WTC11 (cell line): ENCODE results near the gene CYP27B1. TPM values are rescaled to one million over a fixed set of nuclear protein-coding genes. Genes with fewer than 3 reads are reported as not detected.
A peak's percentile ranks its signal among the peaks of the same experiment; 100 is the strongest.

ENCODE experiments used
- ATAC-seq: fragments of 200-7000 bp; cut with Tn5 transposase; 2 replicates; pipeline ENCODE4 v1.10.0; 2021; ENCODE audit warnings: mild to moderate bottlenecking, moderate library complexity
- CTCF ChIA-PET: fragments of 300-600 bp; sonication (Branson Sonifier 250); formaldehyde crosslinking; loops from one replicate; lab custom pipeline; 2021; ENCODE audit warnings: antibody characterized with exemption; lab: Charles Lee
- POLR2A ChIA-PET: fragments of 350-600 bp; sonication (Branson Sonifier 250); formaldehyde crosslinking; loops from one replicate; lab custom pipeline; 2021; ENCODE audit warnings: antibody characterized with exemption; lab: Charles Lee
- DNase-seq: peaks from one replicate; pipeline ENCODE4 v3.0.0; 2021; ENCODE audit warnings: low spot score
- H3K27ac Mint-ChIP-seq: 2 replicates; pipeline ENCODE4 v1.8.0; 2021; ENCODE audit warnings: mixed read lengths
- H3K27me3 Mint-ChIP-seq: 2 replicates; pipeline ENCODE4 v1.8.0; 2021; ENCODE audit warnings: low read depth, mild to moderate bottlenecking, moderate library complexity, mixed read lengths
- H3K36me3 Mint-ChIP-seq: 2 replicates; pipeline ENCODE4 v1.8.0; 2021; ENCODE audit warnings: mixed read lengths
- H3K4me1 Mint-ChIP-seq: 2 replicates; pipeline ENCODE4 v1.8.0; 2022; ENCODE audit warnings: mixed read lengths
- H3K4me3 Mint-ChIP-seq: 2 replicates; pipeline ENCODE4 v1.8.0; 2021; ENCODE audit warnings: mild to moderate bottlenecking, moderate library complexity, mixed read lengths
- H3K9me3 Mint-ChIP-seq: 2 replicates; pipeline ENCODE4 v1.8.0; 2021; ENCODE audit warnings: mixed read lengths
- CREM ChIP-seq: sonication (generic); formaldehyde crosslinking; IDR thresholded peaks from 2 replicates; pipeline ENCODE4 v1.8.1; 2022; ENCODE audit warnings: mild to moderate bottlenecking, missing genetic modification reagents, moderate library complexity
- ERG ChIP-seq: fragments of 250-450 bp; sonication (Bioruptor Pico); IDR thresholded peaks from 2 replicates; pipeline ENCODE4 v1.8.0; 2021; ENCODE audit warnings: mild to moderate bottlenecking
- ETV6 ChIP-seq: sonication (generic); formaldehyde crosslinking; IDR thresholded peaks from 2 replicates; pipeline ENCODE4 v1.8.1; 2022; ENCODE audit warnings: mild to moderate bottlenecking, missing genetic modification reagents
- FOXK1 ChIP-seq: sonication (generic); formaldehyde crosslinking; IDR thresholded peaks from 2 replicates; pipeline ENCODE4 v1.8.0; 2022; ENCODE audit warnings: mild to moderate bottlenecking, moderate library complexity, missing genetic modification reagents
- FOXP1 ChIP-seq: sonication (generic); formaldehyde crosslinking; IDR thresholded peaks from 2 replicates; pipeline ENCODE4 v1.8.0; 2022; ENCODE audit warnings: missing genetic modification reagents, mild to moderate bottlenecking, moderate library complexity, borderline replicate concordance
- NFE2L1 ChIP-seq: sonication (generic); formaldehyde crosslinking; IDR thresholded peaks from 2 replicates; pipeline ENCODE4 v1.8.1; 2023; ENCODE audit warnings: missing genetic modification reagents
- NR3C1 ChIP-seq: sonication (generic); formaldehyde crosslinking; conservative IDR thresholded peaks from 2 replicates; pipeline ENCODE4 v1.8.1; 2023; ENCODE audit warnings: low read depth, mild to moderate bottlenecking, missing genetic modification reagents
- PRDM15 ChIP-seq: sonication (generic); formaldehyde crosslinking; IDR thresholded peaks from 2 replicates; pipeline ENCODE4 v1.8.0; 2022; ENCODE audit warnings: missing genetic modification reagents
- PRRX2 ChIP-seq: fragments of 250-450 bp; sonication (Bioruptor Pico); IDR thresholded peaks from 2 replicates; pipeline ENCODE4 v1.8.0; 2021; ENCODE audit warnings: mild to moderate bottlenecking
- RORB ChIP-seq: fragments of 250-450 bp; sonication (Bioruptor Pico); IDR thresholded peaks from 2 replicates; pipeline ENCODE4 v1.9.0; 2021; ENCODE audit warnings: mild to moderate bottlenecking
- SMAD3 ChIP-seq: sonication (generic); formaldehyde crosslinking; IDR thresholded peaks from 2 replicates; pipeline ENCODE4 v1.8.0; 2022; ENCODE audit warnings: missing genetic modification reagents, mild to moderate bottlenecking, borderline replicate concordance
- SP1 ChIP-seq: sonication (generic); formaldehyde crosslinking; conservative IDR thresholded peaks from 2 replicates; pipeline ENCODE4 v1.8.1; 2022; ENCODE audit warnings: missing genetic modification reagents
- TCF7 ChIP-seq: sonication (generic); formaldehyde crosslinking; IDR thresholded peaks from 2 replicates; pipeline ENCODE4 v1.8.0; 2022; ENCODE audit warnings: mild to moderate bottlenecking, low read depth, missing genetic modification reagents, moderate library complexity
- TEAD4 ChIP-seq: sonication (generic); formaldehyde crosslinking; IDR thresholded peaks from 2 replicates; pipeline ENCODE4 v1.8.0; 2022; ENCODE audit warnings: mild to moderate bottlenecking, missing genetic modification reagents
- ZBTB21 ChIP-seq: sonication (generic); formaldehyde crosslinking; IDR thresholded peaks from 2 replicates; pipeline ENCODE4 v1.8.1; 2023; ENCODE audit warnings: mild to moderate bottlenecking, missing genetic modification reagents, borderline replicate concordance
- ZNF138 ChIP-seq: sonication (generic); formaldehyde crosslinking; conservative IDR thresholded peaks from 2 replicates; pipeline ENCODE4 v1.8.1; 2022; ENCODE audit warnings: mild to moderate bottlenecking, moderate library complexity, missing genetic modification reagents
- ZNF232 ChIP-seq: sonication (generic); formaldehyde crosslinking; IDR thresholded peaks from 2 replicates; pipeline ENCODE4 v1.8.0; 2022; ENCODE audit warnings: mild to moderate bottlenecking, missing genetic modification reagents
- ZNF396 ChIP-seq: fragments of 250-450 bp; sonication (Bioruptor Pico); IDR thresholded peaks from 2 replicates; pipeline ENCODE4 v1.8.0; 2021; ENCODE audit warnings: mild to moderate bottlenecking, moderate library complexity, borderline replicate concordance
- ZNF425 ChIP-seq: fragments of 250-450 bp; sonication (Bioruptor Pico); conservative IDR thresholded peaks from 2 replicates; pipeline ENCODE4 v1.9.0; 2021; ENCODE audit warnings: mild to moderate bottlenecking
- total RNA-seq: library from RNA; stranded (reverse); gene quantifications from 3 replicates; pipeline ENCODE4 v1.2.3, GENCODE V29; 2021
- TF ChIP-seq, protein P1 (sequence below): sonication (generic); formaldehyde crosslinking; IDR thresholded peaks from 2 replicates; pipeline ENCODE4 v1.8.0; 2022; ENCODE audit warnings: mild to moderate bottlenecking, missing genetic modification reagents
- TF ChIP-seq, protein P2 (sequence below): sonication (generic); formaldehyde crosslinking; IDR thresholded peaks from 2 replicates; pipeline ENCODE4 v1.8.1; 2022; ENCODE audit warnings: low read depth, mild to moderate bottlenecking, moderate library complexity, missing genetic modification reagents, borderline replicate concordance

Gene CYP27B1
- total RNA-seq, 1 experiment from 2014 or later = 2.1 TPM

DNA sequence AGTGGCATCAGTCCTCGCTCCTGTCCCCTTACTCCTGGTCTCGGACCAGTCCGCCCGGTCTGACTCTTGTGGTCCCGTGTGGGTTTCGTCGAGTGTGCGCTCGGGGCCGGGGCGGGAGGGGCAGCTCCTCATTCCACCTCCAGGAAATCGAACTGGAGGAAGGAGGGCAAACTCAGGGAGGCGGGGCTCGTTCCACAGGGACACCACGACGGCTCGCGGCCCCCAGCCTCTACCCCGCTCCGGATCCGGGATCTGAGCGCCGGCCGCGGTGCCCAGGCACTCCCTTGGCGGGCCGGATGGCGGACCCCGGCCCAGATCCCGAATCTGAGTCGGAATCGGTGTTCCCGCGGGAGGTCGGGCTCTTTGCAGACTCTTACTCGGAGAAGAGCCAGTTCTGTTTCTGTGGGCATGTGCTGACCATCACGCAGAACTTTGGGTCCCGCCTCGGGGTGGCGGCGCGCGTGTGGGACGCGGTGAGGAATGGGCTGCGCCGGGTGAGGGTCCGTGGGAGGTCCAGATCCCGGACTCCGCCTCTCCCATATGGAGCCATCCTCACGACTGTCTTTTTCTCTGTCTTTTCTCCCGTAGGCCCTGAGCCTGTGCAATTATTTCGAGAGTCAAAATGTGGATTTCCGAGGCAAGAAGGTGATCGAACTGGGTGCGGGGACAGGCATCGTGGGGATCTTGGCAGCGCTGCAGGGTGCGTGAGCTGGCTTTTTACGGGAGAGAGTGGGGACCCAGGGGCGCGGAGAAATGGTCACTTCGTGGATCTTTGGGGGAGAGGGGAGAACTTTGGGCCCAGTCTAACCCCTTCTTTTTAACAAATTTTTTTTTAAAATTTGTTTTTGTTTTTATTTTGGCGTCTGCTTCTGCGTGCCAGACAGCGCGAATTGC is 5.8 kb upstream of the CYP27B1 start, which contains the start of gene EEF1AKMT3:
Gene EEF1AKMT3, plus strand, starts transcription at position 186 of the 894 bp plus-strand sequence. Its CDS starts 111 bp downstream, at position 297.
- TF ChIP-seq, protein P1, sequence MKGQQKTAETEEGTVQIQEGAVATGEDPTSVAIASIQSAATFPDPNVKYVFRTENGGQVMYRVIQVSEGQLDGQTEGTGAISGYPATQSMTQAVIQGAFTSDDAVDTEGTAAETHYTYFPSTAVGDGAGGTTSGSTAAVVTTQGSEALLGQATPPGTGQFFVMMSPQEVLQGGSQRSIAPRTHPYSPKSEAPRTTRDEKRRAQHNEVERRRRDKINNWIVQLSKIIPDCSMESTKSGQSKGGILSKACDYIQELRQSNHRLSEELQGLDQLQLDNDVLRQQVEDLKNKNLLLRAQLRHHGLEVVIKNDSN = 0 out of 2 replicates have a peak, but pooled peaks have one; percentile 21
- TF ChIP-seq ZNF396 (CRISPR knock-in tag) (no peak), SMAD3 (CRISPR knock-in tag) (peak; percentile 71; the same call in 1 of the 2 replicates), FOXP1 (CRISPR knock-in tag) (no peak; the same call in 1 of the 2 replicates)
- CTCF ChIA-PET = interaction anchor here (0.6 to 1.5 kb wide), 11 partner anchors 9 to 1089 kb away, joined by 3 to 19 read pairs (median 3); partner anchors contain the start of gene TSFM

DNA sequence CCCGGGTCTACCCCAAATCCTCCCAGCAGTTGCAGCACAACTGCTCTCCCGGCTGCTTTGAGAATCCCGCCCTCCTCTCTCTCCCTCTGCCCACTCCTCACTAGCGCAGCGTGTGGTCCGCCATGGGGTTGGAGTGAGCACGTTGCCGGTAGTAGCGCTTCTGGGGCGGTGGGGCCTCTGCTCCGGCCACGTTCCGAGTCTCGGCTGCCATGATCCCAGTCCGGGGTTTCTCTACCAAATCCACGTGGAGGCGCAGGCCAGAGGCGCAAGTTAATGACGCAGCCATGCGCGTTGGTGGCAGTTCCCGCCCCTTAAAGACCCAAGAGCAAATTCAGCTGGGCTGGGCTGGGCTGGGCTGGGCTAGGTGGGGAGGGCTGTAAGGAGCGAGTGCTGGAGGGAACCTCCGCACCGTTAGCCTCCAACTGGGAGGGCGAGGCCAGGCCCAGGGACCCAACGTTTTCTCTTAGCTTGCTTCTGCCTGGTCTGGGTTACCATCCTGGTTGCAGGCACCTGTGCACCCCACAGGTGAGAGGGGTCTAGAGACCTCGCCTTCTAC is 5.1 kb upstream of the CYP27B1 start, which contains the start of gene METTL1:
Gene METTL1, minus strand, starts transcription at position 233 of the 556 bp plus-strand sequence. Its CDS starts 22 bp downstream, at position 211.
- Mint-ChIP-seq H3K4me3 (peak within 1 kb of the TSS; percentile 97), H3K4me1 (peaks cover 10% of the 10 kb centered on the region), H3K27me3 (peaks cover 31% of the 10 kb centered on the region), H3K27ac (peak within 1 kb of the TSS; percentile 100), H3K36me3 (peaks cover 23% of the 10 kb centered on the region), H3K9me3 (no peaks in the 10 kb centered on the region)
- ChIA-PET POLR2A (interaction anchor here (0.7 to 1.0 kb wide), 10 partner anchors 8 to 81 kb away, joined by 3 to 6 read pairs (median 4); partner anchors contain the start of genes CDK4, CTDSP2 and TSPAN31), CTCF (interaction anchor here (0.6 to 1.5 kb wide), 11 partner anchors 9 to 1088 kb away, joined by 3 to 19 read pairs (median 3); partner anchors contain the start of gene TSFM)
- peak; percentile 97 for DNase-seq
- peak; percentile 89 for ATAC-seq
- TF ChIP-seq TEAD4 (no peak), SP1 (CRISPR knock-in tag) (peak; percentile 100), NR3C1 (CRISPR knock-in tag) (no peak), RORB (CRISPR knock-in tag) (no peak), ETV6 (CRISPR knock-in tag) (peak; percentile 81; the same call in 1 of the 2 replicates), ZNF138 (no peak), PRRX2 (CRISPR knock-in tag) (no peak), ERG (no peak), CREM (CRISPR knock-in tag) (peak; percentile 97), ZNF232 (CRISPR knock-in tag) (no peak), ZNF425 (CRISPR knock-in tag) (no peak), PRDM15 (peak; percentile 94), NFE2L1 (CRISPR knock-in tag) (peak; percentile 16; the same call in 1 of the 2 replicates), ZNF396 (CRISPR knock-in tag) (no peak), TCF7 (CRISPR knock-in tag) (no peak), ZBTB21 (CRISPR knock-in tag) (peak; percentile 88), FOXK1 (CRISPR knock-in tag) (peak; percentile 96)
- TF ChIP-seq, protein P2, sequence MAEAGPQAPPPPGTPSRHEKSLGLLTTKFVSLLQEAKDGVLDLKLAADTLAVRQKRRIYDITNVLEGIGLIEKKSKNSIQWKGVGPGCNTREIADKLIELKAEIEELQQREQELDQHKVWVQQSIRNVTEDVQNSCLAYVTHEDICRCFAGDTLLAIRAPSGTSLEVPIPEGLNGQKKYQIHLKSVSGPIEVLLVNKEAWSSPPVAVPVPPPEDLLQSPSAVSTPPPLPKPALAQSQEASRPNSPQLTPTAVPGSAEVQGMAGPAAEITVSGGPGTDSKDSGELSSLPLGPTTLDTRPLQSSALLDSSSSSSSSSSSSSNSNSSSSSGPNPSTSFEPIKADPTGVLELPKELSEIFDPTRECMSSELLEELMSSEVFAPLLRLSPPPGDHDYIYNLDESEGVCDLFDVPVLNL (CRISPR knock-in tag) = no peak
- TF ChIP-seq, protein P1 = peak; percentile 81

More for the DNA sequence above, 5.8 kb upstream of the CYP27B1 start, which contains the start of gene EEF1AKMT3:
- no peaks in the 10 kb centered on the region for H3K9me3 Mint-ChIP-seq
- H3K27me3 Mint-ChIP-seq = peaks cover 23% of the 10 kb centered on the region
- DNase-seq = peak; percentile 63
- peak within 1 kb of the TSS; percentile 100 for H3K27ac Mint-ChIP-seq
- H3K36me3 Mint-ChIP-seq = peaks cover 23% of the 10 kb centered on the region
- H3K4me1 Mint-ChIP-seq = peaks cover 6% of the 10 kb centered on the region; the same call in 1 of the 2 replicates
- POLR2A ChIA-PET = interaction anchor here (0.8 to 1.0 kb wide), 9 partner anchors 8 to 80 kb away, joined by 3 to 6 read pairs (median 3); partner anchors contain the start of genes CDK4, CTDSP2 and TSPAN31
- peak; percentile 28 for ATAC-seq
- H3K4me3 Mint-ChIP-seq = peak within 1 kb of the TSS; percentile 97
